GM19025 (cell line): Measurements from ENCODE around the gene KCNK2.
"Not testable (repeated sequence)": the region's sequence is repeated elsewhere in the genome, so short reads cannot be mapped to it uniquely, and the experiment has no call there.

ENCODE experiments used
- ATAC-seq: cut with Tn5 transposase; IDR thresholded peaks from one replicate; pipeline ENCODE4 v1.9.1; 2021; ENCODE audit warnings: mild to moderate bottlenecking, low read depth, moderate library complexity; ENCODE audit not compliant: unreplicated experiment

KCNK2 gene

GRCh38 chr1:215147024-215147423, 64.5 kb downstream of the KCNK2 start:
- ATAC-seq: no peak

GRCh38 chr1:215151841-215152549, 69.5 kb downstream of the KCNK2 start:
- ATAC-seq: no peak

- ATAC-seq: no peak
These were observed 73.7 kb downstream of the KCNK2 start for GRCh38 chr1:215156232-215156631.

- no peak for ATAC-seq
These were observed 77.8 kb downstream of the KCNK2 start for GRCh38 chr1:215160351-215160750.

- not testable (repeated sequence) for ATAC-seq
These were observed 80.6 kb downstream of the KCNK2 start for GRCh38 chr1:215163144-215163543.

GRCh38 chr1:215166886-215167285, 84.3 kb downstream of the KCNK2 start:
- no peak for ATAC-seq

GRCh38 chr1:215181518-215181917, 99.0 kb downstream of the KCNK2 start:
- no peak for ATAC-seq

- no peak for ATAC-seq
These were observed 102.6 kb downstream of the KCNK2 start for GRCh38 chr1:215185067-215185620.

GRCh38 chr1:215188302-215188950, 105.9 kb downstream of the KCNK2 start:
- ATAC-seq: no peak

- ATAC-seq: no peak
These were observed 109.8 kb downstream of the KCNK2 start for GRCh38 chr1:215192306-215192705.

GRCh38 chr1:215198021-215198420, 115.5 kb downstream of the KCNK2 start:
- ATAC-seq: no peak

GRCh38 chr1:215200121-215200520, 117.6 kb downstream of the KCNK2 start:
- ATAC-seq: no peak

- no peak for ATAC-seq
These were observed 118.7 kb downstream of the KCNK2 start for GRCh38 chr1:215201283-215201682.

GRCh38 chr1:215202868-215203267, 120.3 kb downstream of the KCNK2 start:
- ATAC-seq: no peak

- no peak for ATAC-seq
These were observed 127.6 kb downstream of the KCNK2 start for GRCh38 chr1:215210167-215210566.

GRCh38 chr1:215215846-215216245, 133.3 kb downstream of the KCNK2 start:
- ATAC-seq: no peak

- ATAC-seq: no peak
These were observed 136.8 kb downstream of the KCNK2 start for GRCh38 chr1:215219372-215219771.

GRCh38 chr1:215220346-215220745, 137.8 kb downstream of the KCNK2 start:
- ATAC-seq: no peak

GRCh38 chr1:215226757-215227156, 144.2 kb downstream of the KCNK2 start:
- no peak for ATAC-seq

- ATAC-seq: no peak
These were observed 145.7 kb downstream of the KCNK2 start for GRCh38 chr1:215228193-215228592.

GRCh38 chr1:215241451-215241850, 158.9 kb downstream of the KCNK2 start:
- no peak for ATAC-seq
